ENCODE data around the gene RPRD1B.
A peak's percentile ranks its signal among the peaks of the same experiment; 100 is the strongest.
"Not testable (repeated sequence)": the region's sequence is repeated elsewhere in the genome, so short reads cannot be mapped to it uniquely, and the experiment has no call there.

Gene RPRD1B

GRCh38 chr20:38095017-38095686 lies 61.6 kb downstream of the RPRD1B start:
- no peak for DNase-seq (ENCODE audit: low read depth)
- TF ChIP-seq CTCF (IDR thresholded peaks at IDR 0.05; ENCODE audit: insufficient read depth, low read depth, low read length, missing control alignments) = no peak
- H3K4me3 ChIP-seq (ENCODE audit: low read length) = no peak overlapping the region

- DNase-seq (ENCODE audit: low read depth) = peak; percentile 7
Measured at GRCh38 chr20:38098952-38099351, 65.4 kb downstream of the RPRD1B start.

GRCh38 chr20:38102206-38102605 lies 68.7 kb downstream of the RPRD1B start:
- not testable (repeated sequence) for H3K4me3 ChIP-seq (ENCODE audit: low read length); DNase-seq (ENCODE audit: low read depth)

More at GRCh38 chr20:38098952-38099351, 65.4 kb downstream of the RPRD1B start:
- no peak for TF ChIP-seq CTCF (IDR thresholded peaks at IDR 0.05; ENCODE audit: insufficient read depth, low read depth, low read length, missing control alignments)
- H3K4me3 ChIP-seq (ENCODE audit: low read length) = no peak overlapping the region

GRCh38 chr20:38104285-38104684 lies 70.7 kb downstream of the RPRD1B start:
- DNase-seq (ENCODE audit: low read depth) = no peak
- H3K4me3 ChIP-seq (ENCODE audit: low read length) = no peak overlapping the region
- no peak for TF ChIP-seq CTCF (IDR thresholded peaks at IDR 0.05; ENCODE audit: insufficient read depth, low read depth, low read length, missing control alignments)

- no peak for DNase-seq (ENCODE audit: low read depth)
- no peak for TF ChIP-seq CTCF (IDR thresholded peaks at IDR 0.05; ENCODE audit: insufficient read depth, low read depth, low read length, missing control alignments)
- no peak overlapping the region for H3K4me3 ChIP-seq (ENCODE audit: low read length)
Measured at GRCh38 chr20:38106461-38106860, 72.9 kb downstream of the RPRD1B start.

- DNase-seq (ENCODE audit: low read depth); H3K4me3 ChIP-seq (ENCODE audit: low read length): not testable (repeated sequence)
Measured at GRCh38 chr20:38107386-38107785, 73.8 kb downstream of the RPRD1B start.

GRCh38 chr20:38107916-38108315 lies 74.4 kb downstream of the RPRD1B start:
- not testable (repeated sequence) for H3K4me3 ChIP-seq (ENCODE audit: low read length); DNase-seq (ENCODE audit: low read depth)

- no peak for TF ChIP-seq CTCF (IDR thresholded peaks at IDR 0.05; ENCODE audit: insufficient read depth, low read depth, low read length, missing control alignments)
- no peak for DNase-seq (ENCODE audit: low read depth)
Measured at GRCh38 chr20:38108438-38108985, 75.0 kb downstream of the RPRD1B start.

More at GRCh38 chr20:38108438-38108985, 75.0 kb downstream of the RPRD1B start:
- no peak overlapping the region for H3K4me3 ChIP-seq (ENCODE audit: low read length)

Measured in epithelial cell of esophagus (primary cell).